ENCODE data around the gene NEURL1.

GRCh38 chr10:103500481-103500880 is 7.0 kb downstream of the NEURL1 start:
- TF ChIP-seq CTCF (IDR thresholded peaks at IDR 0.05; ENCODE audit: poor library complexity), result no peak
- no peak for TF ChIP-seq EZH2 (IDR thresholded peaks at IDR 0.05; ENCODE audit: borderline replicate concordance)

All from hepatocyte (in vitro differentiated cells).